Mammary epithelial cell (primary cell): ENCODE data around the gene SEPTIN7.

Experiments
- CTCF ChIP-seq, 2 donors: IDR thresholded peaks in 1 of 2; conservative IDR thresholded peaks in 1 of 2; 2 replicates each; pipeline ENCODE4 v1.5.1; 2011 to 2012; ENCODE audit warnings: inconsistent platforms in 2 of 2, low read length in 2 of 2, mild to moderate bottlenecking in 2 of 2, control low read depth in 1 of 2, low read depth in 1 of 2; ENCODE audit not compliant: insufficient read depth in 1 of 2; ENCODE audit errors: extremely low read depth in 1 of 2
- EZH2 ChIP-seq: IDR thresholded peaks from 2 replicates; pipeline ENCODE4 v1.6.1; 2012; ENCODE audit warnings: low read length, inconsistent platforms, borderline replicate concordance

- no peak for TF ChIP-seq CTCF (conservative IDR thresholded peaks at IDR 0.05 in 1 of 2, IDR thresholded peaks at IDR 0.05 in 1 of 2; ENCODE audit: extremely low read depth in 1 of 2, insufficient read depth in 1 of 2, low read depth in 1 of 2, low read length in 2 of 2)
- no peak for TF ChIP-seq EZH2
Observed at GRCh38 chr7:35802102-35802466, 1.2 kb downstream of the SEPTIN7 start.
